DMS53 treated with DMSO at 0.1 percent for 48 hours (cell line): Measurements from ENCODE around the gene OR2T12.
"Not testable (repeated sequence)": the region's sequence is repeated elsewhere in the genome, so short reads cannot be mapped to it uniquely, and the experiment has no call there.

Experiments used
- DNase-seq: peaks from one replicate; lab custom pipeline; 2025; ENCODE audit not compliant: unreplicated experiment; lab: John Stamatoyannopoulos, UW

Gene OR2T12, protein sequence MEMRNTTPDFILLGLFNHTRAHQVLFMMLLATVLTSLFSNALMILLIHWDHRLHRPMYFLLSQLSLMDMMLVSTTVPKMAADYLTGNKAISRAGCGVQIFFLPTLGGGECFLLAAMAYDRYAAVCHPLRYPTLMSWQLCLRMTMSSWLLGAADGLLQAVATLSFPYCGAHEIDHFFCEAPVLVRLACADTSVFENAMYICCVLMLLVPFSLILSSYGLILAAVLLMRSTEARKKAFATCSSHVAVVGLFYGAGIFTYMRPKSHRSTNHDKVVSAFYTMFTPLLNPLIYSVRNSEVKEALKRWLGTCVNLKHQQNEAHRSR

DNA sequence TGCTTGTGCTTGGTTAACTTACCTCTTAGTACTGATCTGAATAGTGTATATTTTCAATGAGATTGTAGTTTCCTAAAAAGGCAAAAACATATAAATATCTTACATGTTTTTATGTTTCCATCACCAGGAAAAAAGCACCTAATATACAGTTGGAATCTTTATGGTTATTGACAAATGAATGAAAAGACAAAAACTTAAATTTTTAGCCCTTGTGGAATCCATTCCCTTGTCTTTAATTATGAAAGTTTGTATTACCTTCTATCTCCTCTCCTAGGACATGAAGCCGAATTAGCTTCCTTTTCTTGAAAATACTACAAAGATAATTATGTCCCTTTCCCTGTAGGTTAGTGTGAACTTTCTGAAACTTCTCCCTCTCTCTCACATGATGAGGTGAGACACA lies at the start of gene OR2T12:
Gene OR2T12, minus strand, starts transcription at position 101 of the 400 bp plus-strand sequence. CDS start 7,846 bp downstream, outside the sequence.
- no peak for DNase-seq

DNA sequence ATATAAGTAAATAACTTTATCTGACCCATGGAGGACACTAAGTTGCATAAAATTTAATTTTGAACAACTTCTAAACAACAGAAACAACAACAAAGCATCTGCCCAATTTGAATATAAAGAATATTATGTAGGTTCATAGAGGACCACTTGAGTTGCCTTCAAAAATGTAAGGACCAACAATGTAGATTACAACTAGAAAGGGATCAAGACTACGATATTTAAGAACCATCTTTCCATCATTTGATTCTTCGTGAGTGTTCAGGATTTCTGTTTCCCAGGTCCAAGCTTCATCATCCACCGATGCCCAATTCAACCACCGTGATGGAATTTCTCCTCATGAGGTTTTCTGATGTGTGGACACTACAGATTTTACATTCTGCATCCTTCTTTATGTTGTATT lies 45.3 kb upstream of the OR2T12 start, which contains the start of gene OR14C36:
Gene OR14C36, plus strand, starts transcription at position 301 of the 400 bp plus-strand sequence. Its CDS starts 0 bp downstream, at position 301.
- no peak for DNase-seq

DNA sequence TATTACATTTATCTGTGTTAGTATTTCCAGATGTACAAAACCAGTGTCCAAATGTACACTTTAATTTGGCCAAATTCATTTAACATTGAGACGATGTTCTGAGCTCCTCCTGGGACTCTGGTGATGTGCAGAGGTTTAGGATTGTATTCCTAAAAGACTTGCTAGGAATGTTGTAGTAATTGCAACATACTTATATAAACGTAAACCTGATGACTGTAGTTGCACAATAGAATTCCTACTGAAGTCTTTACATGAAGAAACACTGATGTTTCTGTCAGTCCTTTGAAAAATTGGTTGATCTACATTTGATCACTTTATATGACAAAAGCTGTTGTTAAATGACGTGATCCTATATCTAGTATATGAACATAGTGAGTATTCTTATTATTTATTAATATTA lies 40.2 kb upstream of the OR2T12 start:
- DNase-seq: no peak

DNA sequence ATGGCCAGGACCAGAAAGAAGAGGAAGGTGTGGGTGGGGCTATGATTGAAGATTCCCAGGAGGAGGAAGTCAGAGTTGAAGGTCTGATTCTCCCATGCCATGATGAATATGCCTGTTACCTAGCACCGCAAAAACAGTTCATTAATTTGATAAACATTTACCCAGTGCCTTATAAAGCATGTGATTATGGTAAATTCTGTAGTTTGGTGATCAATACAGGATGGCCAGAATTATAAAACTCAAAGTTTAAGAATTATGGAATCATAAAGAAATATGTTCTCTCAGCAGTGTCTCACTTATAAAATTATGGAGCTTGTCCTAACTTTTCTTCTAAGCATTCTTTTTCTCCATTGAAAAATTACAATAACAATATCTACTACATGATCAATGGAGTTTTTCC lies 21.2 kb upstream of the OR2T12 start, which contains the start of gene OR2M7:
Gene OR2M7, minus strand, starts transcription at position 101 of the 400 bp plus-strand sequence. Its CDS starts 0 bp downstream, at position 101.
- no peak for DNase-seq

DNA sequence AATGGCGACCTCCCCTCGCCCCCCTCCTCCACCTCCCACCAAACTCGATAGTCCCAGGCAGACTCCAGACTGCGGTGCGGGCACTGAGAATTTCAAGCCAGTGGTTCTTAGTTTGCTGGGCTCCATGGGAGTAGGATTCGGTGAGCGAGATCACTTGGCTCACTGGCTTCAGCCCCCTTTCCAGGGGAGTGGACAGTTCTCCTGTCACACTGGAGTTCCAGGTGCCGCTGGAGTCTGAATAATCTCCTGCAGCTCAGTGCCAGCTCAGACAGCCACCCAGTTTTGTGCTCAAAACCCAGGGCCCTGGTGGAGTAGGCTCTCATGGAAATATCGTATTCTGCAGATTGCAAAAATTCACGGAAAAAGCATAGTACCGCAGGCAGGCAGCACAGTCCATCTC lies 13.6 kb upstream of the OR2T12 start:
- DNase-seq: no peak

DNA sequence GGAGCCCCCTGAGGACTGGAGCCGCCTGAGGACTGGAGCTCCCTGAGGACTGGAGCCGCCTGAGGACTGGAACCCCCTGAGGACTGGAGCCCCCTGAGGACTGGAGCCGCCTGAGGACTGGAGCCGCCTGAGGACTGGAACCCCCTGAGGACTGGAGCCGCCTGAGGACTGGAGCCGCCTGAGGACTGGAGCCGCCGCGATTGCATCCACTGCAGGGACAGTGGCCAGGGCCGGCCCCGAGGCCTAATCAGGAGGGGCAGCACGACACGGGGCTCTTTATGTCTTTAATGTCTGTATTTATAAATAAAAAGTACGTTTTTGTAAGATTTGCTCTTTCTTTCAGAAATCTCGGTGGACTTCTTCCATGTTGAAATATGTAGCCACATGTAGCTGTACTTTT lies 3.5 kb upstream of the OR2T12 start:
- DNase-seq: not testable (repeated sequence)

DNA sequence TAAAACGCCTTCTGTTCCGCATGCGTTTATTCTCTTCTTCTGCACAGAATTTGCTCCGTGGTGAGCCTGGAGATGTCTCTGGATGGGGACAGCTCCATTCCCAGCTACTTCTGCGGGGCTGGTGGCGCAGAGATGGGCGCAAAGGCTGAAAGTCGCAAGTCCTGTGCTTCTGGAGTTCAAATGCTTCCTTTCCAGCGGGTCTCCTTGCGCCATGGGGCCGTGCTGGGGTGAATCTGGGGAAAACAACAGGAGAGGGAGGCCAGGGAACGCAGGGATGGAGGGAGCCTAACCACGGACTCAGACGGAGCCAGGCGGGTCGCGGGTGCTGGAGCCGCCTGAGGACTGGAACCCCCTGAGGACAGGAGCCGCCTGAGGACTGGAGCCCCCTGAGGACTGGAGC lies 2.9 kb upstream of the OR2T12 start:
- no peak for DNase-seq

DNA sequence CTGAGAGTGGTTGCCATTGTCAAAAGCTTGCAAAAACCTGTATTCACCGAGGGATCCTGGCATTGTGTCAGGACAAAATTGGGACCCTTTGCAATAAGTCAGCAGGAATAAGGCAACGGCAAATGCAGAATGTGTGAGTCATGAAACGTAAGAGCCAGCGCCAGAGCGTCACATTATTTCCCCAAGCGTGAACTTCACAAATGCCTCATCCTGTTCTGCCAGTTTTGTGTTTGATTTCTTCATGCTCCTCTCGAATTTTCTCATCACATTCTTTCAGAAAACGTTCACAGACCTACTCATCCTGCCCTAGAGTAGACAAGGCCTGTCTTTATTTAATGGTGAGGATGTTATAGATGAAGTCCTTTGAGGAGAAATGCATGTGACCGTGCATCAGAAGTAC lies 2.4 kb upstream of the OR2T12 start:
- peak; percentile 28 for DNase-seq

DNA sequence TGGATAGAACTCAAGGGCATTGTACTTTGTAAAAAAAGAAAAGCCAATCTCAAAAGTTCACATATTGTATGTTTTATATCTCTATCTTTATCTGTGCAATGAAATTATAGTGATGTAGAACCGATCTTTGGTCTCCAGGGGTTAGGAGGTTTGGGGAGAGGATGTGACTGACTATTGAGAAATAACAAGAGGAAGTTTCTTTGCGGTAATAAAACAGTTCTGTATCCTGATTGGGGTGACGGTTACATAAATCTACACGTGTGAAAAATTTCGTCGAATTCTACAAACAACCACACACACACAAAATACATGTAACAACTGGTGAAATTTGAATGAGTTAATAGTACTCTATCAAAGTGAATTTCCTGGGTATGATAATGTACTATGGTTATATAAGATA lies 14.8 kb downstream of the OR2T12 start:
- DNase-seq: no peak

DNA sequence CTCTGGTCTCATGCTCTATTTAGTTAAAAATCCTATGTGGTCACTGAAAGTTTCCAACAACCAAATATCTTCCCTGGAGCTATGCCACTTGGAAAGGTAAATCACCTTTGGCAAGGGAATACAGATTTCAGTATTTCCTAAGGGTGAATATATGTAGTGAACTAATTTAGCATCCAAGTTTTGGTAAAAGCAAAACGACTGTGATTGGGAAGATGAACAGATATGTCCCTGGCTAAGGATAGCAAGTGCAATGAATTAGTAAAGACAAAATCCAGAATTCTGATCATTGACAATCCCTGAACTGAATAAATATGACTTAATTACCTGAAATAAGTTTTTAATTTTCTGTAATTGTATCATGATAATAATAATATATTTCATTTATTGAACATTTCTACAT lies 25.3 kb downstream of the OR2T12 start, which contains the start of gene OR2T33:
Gene OR2T33, minus strand, starts transcription at position 101 of the 400 bp plus-strand sequence. CDS start 4,162 bp downstream, outside the sequence.
- no peak for DNase-seq

DNA sequence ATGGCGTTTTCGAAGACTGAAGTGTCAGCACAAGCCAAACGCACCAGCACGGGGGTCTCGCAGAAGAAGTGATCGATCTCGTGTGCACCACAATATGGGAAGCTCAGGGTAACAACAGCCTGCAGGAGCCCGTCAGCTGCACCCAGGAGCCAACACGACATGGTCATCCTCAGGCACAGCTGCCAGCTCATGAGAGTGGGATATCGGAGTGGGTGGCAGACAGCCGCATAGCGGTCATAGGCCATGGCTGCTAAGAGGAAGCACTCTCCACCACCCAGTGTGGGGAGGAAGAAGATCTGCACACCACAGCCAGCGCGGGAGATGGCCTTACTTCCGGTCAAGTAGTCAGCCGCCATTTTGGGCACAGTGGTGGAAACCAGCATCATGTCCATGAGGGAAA lies 30.0 kb downstream of the OR2T12 start:
- not testable (repeated sequence) for DNase-seq

DNA sequence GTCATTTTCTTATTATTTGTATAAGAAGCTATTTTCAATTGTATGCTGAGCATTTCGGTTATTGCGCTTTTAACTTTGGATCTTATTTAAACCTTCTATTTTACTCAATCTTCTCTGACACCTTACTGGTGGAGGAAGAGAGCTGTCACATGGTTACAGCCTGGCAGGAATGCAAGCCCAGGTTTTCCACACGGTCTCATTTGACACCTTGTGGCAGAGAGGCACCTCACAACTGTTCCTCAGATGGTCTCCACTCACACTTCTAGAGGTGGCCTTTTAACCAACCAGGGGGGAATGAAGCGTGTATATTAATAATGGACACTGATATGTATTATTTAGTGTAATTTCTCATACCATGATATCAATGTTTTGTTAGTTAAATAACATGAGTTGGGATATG lies 35.0 kb downstream of the OR2T12 start:
- DNase-seq: no peak

DNA sequence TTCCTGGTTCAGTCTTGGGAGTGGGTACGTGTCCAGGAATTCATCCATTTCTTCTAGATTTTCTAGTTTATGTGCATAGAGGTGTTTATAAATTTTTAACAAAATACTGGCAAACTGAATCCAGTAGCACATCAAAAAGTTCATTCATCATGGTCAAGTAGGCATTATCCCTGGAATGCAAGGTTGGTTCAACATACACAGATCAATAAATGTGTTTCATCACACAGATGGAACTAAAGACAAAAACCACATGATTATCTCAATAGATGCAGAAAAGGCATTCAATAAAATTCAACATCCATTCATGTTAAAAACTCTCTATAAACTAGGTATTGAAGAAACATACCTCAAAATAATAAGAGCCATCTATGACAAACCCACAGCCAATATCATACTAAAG lies 43.9 kb downstream of the OR2T12 start:
- not testable (repeated sequence) for DNase-seq

DNA sequence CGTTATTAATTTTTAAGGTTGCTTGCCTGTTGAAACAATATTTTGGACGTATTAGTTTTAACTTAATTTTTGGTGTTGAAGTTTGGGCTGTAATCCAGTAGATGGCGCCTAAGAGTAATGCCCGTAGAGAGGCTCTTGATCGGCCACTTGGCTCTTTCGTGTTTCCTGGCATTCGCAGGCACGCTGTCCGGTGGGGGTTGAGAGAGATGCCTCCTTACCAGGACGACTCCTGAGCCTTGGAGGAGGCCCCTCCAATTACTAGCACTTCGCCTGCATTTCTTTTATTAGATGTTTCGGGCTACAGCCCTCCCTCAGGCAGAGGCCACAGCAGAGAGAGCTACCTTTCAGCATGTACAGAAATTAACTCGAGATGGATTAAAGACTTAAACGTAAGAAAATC lies 60.0 kb downstream of the OR2T12 start:
- DNase-seq: peak; percentile 59
